H1 (cell line): ENCODE data around the gene FAM222B. TPM values are rescaled to one million over a fixed set of nuclear protein-coding genes. Genes with fewer than 3 reads are reported as not detected.

Source experiments
- CHD7 ChIP-seq: fragments of 300-600 bp; sonication (generic); IDR thresholded peaks from 2 replicates; pipeline ENCODE4 v1.7.1; 2012; ENCODE audit warnings: low read length, moderate library complexity, mild to moderate bottlenecking, inconsistent platforms; ENCODE audit not compliant: insufficient replicate concordance
- EGR1 ChIP-seq: IDR thresholded peaks from 2 replicates; pipeline ENCODE4 v1.6.1; 2011; ENCODE audit warnings: low read depth, low read length, borderline replicate concordance
- GABPA ChIP-seq: IDR thresholded peaks from 2 replicates; pipeline ENCODE4 v1.6.1; 2011; ENCODE audit warnings: mild to moderate bottlenecking, low read length, moderate library complexity, borderline replicate concordance; ENCODE audit not compliant: insufficient read depth
- HDAC6 ChIP-seq: IDR thresholded peaks from one replicate; pipeline ENCODE4 v1.7.1; 2012; ENCODE audit warnings: low read depth, mild to moderate bottlenecking, inconsistent platforms, low read length, moderate library complexity
- KDM4A ChIP-seq: IDR thresholded peaks from one replicate; pipeline ENCODE4 v1.7.1; 2012; ENCODE audit warnings: low read depth, mild to moderate bottlenecking, moderate library complexity, low read length, inconsistent platforms; ENCODE audit not compliant: severe bottlenecking
- SRF ChIP-seq: IDR thresholded peaks from 2 replicates; pipeline ENCODE4 v1.6.1; 2011; ENCODE audit warnings: mild to moderate bottlenecking, low read depth, low read length, moderate library complexity
- polyA plus RNA-seq, 7 experiments: library from polyadenylated mRNA; depleted of rRNA in 3 of 7; stranded (reverse) in 5 of 7; unstranded in 2 of 7; fragments of >200 nt in 5 of 7; fragments of 200-250 nt in 2 of 7; gene quantifications; 1 replicate in 5 of 7; 2 replicates in 1 of 7; 4 replicates in 1 of 7; pipeline versions ENCODE4 v1.2.1 to v1.2.3, GENCODE V29; 2011 to 2013; ENCODE audit warnings: missing spikeins in 2 of 7, mixed read lengths in 2 of 7
- total RNA-seq: library from RNA; stranded (reverse); fragmentation: NEBNext Ultra II Directional; extraction: Animal tissue kit (Norgen Biotek cat#: 25700); gene quantifications from 2 replicates; pipeline ENCODE4 v1.2.1, GENCODE V29; 2021
- TF ChIP-seq, protein P1 (sequence below): IDR thresholded peaks from 2 replicates; pipeline ENCODE4 v1.6.1; 2012; ENCODE audit warnings: inconsistent platforms

FAM222B gene
- total and polyA plus RNA-seq, 2 of the 8 experiments (the other 6 are each of a cell fraction or from before 2014, with no cell fraction given), result 42.1 to 81.7 TPM

GRCh38 chr17:28839221-28839620, 3.4 kb downstream of the FAM222B start (continued):
- TF ChIP-seq CHD7, result no peak
- TF ChIP-seq, protein P1, sequence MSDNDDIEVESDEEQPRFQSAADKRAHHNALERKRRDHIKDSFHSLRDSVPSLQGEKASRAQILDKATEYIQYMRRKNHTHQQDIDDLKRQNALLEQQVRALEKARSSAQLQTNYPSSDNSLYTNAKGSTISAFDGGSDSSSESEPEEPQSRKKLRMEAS, result no peak
- TF ChIP-seq HDAC6, result no peak
- no peak for TF ChIP-seq KDM4A
- no peak for TF ChIP-seq GABPA
- TF ChIP-seq EGR1, result no peak
- TF ChIP-seq SRF, result no peak
